Measurements from ENCODE around the gene HLA-DRB5. TPM values are rescaled to one million over a fixed set of nuclear protein-coding genes. Genes with fewer than 3 reads are reported as not detected.

HLA-DRB5 gene
- total and polyA plus RNA-seq, 2 of the 8 experiments (the other 6 are each of a cell fraction or from before 2014, with no cell fraction given): 0.83 to 1.4 TPM

DNA sequence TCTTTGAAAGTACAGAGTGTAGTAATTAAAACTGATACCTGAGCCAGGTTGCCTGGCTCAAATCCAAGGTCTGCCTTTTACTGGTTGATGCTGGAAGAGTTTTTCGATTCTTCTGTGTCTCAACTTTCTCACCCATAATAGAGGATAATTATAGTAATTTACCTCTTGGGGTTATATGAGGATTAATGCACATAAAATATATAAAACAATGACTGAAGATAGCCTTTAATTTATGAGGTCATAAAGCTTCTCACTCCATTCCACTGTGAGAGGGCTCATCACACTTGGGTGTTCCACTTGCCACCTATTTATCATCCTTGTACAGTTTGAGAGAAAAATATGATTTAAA lies 10.2 kb downstream of the HLA-DRB5 start (continued):
- TF ChIP-seq CTBP2 (IDR thresholded peaks at IDR 0.05; ENCODE audit: borderline replicate concordance, insufficient read depth, insufficient read length, low read length): no peak
